GM13976 (cell line): Measurements from ENCODE around the gene ELMO3.
A peak's percentile ranks its signal among the peaks of the same experiment; 100 is the strongest.

Experiments used
- DNase-seq: peaks from one replicate; pipeline ENCODE4 v3.0.0; 2012; ENCODE audit warnings: low spot score
- CTCF ChIP-seq: IDR thresholded peaks from 2 replicates; pipeline ENCODE4 v1.5.1; 2012; ENCODE audit warnings: borderline replicate concordance, mild to moderate bottlenecking; ENCODE audit not compliant: insufficient read depth; ENCODE audit errors: extremely low read depth, missing control alignments, control extremely low read depth
- in situ Hi-C: fragments of 300-500 bp; cut with MboI; formaldehyde crosslinking; loops from one replicate; pipeline ENCODE4 v1.12.0; 2022; ENCODE audit warnings: low sequenced_read_pairs, mixed read lengths, inconsistent platforms; ENCODE audit not compliant: unreplicated experiment

Gene ELMO3

DNA sequence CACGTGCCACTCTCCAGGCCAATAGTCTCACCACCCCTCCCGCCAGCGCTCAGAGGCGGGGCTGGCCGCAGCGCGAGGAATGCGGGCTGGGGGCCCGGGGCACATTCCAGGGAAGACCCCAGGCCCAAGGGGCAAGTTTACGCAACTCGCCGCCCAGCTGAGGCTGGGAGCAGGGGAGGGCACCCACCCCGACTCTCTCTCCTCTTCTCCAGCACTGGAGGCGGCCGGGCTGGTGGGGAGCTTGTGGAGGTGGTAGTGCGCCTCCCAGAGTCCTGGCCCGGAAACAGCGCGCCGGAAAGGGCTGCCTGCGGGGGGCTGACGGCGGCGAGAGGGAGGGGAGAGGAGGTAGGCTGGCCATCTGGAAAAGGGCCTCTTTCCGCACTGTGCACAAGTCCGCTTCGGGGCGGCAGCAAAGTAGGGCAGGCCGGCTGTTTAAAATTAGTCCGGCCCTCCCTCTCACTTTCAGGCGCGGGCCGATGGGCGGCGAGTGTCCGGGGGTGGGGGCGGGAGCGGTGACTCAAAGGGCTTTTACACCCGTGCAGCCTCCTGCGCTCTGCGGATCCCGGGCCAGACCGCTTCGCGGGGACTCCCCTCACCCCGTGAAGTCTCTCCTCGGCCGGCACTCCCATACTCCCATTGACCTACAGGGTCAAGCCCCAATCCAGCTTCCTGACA is 47.3 kb downstream of the ELMO3 start:
- DNase-seq: peak; percentile 80
- in situ Hi-C loops: no loop called here
- TF ChIP-seq CTCF: peak; percentile 35

DNA sequence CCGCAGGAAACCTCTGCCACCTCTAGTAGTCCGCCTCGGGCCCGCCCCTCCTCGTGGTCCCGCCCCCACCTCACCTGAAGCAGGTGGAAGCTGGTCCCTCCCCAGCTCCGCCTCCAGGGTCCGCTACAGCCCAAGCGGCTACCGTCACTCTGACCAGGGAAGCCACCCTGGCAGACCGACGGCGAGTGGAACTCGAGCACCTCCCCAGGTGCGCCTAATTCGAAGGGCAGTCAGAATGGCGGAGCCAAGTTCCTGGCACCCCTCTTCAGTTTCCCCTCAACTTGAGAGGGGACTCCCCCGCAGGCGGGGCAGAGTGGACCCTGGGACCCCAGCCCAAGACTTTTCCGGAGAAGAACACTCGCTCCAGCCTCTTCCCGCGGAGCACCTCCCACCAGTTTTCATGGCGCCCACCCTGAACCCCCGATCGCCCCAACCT is 47.8 kb downstream of the ELMO3 start:
- peak; percentile 58 for DNase-seq
- in situ Hi-C loops: no loop called here
- TF ChIP-seq CTCF: no peak

- TF ChIP-seq CTCF: no peak
- peak; percentile 97 for DNase-seq
- in situ Hi-C loops: no loop called here
Observed at GRCh38 chr16:67247192-67248072, 48.5 kb downstream of the ELMO3 start, which contains the start of gene FHOD1. Gene FHOD1 (minus strand): TSS chr16:67247481. CDS start chr16:67247410, 71 bp downstream.

DNA sequence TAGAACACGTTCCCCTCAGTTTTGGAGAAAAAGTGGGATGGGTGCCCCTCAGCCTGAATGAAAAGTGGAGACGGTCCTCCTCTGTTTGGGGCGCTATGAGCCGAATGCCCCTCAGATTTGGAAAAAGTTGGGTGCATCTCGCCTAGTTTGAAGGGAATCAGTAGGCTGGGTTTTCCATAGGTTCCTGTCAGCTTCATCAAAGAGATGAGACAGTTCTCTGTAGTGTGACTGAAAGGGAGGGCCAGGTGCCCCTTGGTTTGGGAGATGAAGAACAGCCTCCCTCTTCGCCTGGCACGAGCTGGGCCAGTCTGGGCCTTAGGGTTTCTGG is 49.1 kb downstream of the ELMO3 start:
- no peak for TF ChIP-seq CTCF
- no peak for DNase-seq
- in situ Hi-C loops: no loop called here

DNA sequence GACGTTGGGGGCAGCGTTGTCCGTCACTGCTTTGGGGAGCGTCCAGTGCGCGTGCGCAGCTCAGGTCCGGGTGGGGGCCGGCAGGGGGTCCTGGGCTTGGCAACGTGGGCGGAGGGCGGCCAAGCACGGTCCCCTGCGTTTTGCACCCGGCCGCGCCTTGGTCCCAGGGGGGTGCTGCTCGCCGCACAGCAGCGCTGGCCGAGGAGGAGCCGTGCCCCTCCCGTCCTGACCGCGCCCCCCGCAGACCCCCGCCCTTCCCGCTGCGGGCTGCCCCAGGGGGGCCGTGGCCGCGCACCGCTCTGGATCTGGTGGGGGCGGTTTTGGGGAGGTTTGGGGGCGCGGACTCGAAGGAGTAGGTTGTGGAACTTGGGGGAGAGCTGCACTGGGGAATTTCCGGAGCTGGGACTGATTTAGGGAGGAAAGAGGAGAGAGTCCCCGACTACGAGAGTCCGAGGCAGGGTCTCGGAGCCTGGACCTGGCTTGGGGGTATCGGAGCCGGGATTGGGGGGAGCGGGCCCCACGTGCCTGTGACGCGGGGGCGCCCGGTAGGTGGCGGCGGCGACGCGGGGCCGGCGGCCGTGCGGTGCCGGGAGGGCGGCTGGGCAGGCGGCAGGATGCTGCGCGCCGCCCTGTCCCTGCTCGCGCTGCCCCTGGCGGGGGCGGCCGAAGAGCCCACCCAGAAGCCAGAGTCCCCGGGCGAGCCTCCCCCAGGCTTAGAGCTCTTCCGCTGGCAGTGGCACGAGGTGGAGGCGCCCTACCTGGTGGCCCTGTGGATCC is 49.7 kb downstream of the ELMO3 start, which contains the start of gene SLC9A5:
Gene SLC9A5 (plus strand): TSS at position 579 of the 777 bp plus-strand sequence. CDS start 36 bp downstream, at position 615.
- in situ Hi-C loops: no loop called here
- DNase-seq: peak; percentile 77

More for the DNA sequence above, 49.7 kb downstream of the ELMO3 start, which contains the start of gene SLC9A5:
- TF ChIP-seq CTCF: peak; percentile 22
